KMS-11 (cell line): ENCODE measurements around the gene DTL.

ENCODE experiments used
- H2AFZ ChIP-seq: fragments of 200-600 bp; sonication (generic); 2 replicates; pipeline ENCODE4 v1.6.1; 2016; ENCODE audit warnings: antibody characterized with exemption, mixed run types, low read depth
- H3K27ac ChIP-seq: fragments of 200-600 bp; sonication (generic); 2 replicates; pipeline ENCODE4 v1.6.1; 2016; ENCODE audit warnings: mild to moderate bottlenecking, mixed run types
- H3K27me3 ChIP-seq: fragments of 200-600 bp; sonication (generic); 2 replicates; pipeline ENCODE4 v1.6.1; 2017; ENCODE audit warnings: mild to moderate bottlenecking, low read depth, mixed run types, moderate library complexity; ENCODE audit not compliant: insufficient read depth
- H3K36me3 ChIP-seq: fragments of 200-600 bp; sonication (generic); 2 replicates; pipeline ENCODE4 v1.6.1; 2017; ENCODE audit warnings: mild to moderate bottlenecking, mixed run types; ENCODE audit not compliant: insufficient read depth
- H3K4me1 ChIP-seq: fragments of 200-600 bp; sonication (generic); 2 replicates; pipeline ENCODE4 v1.6.1; 2016; ENCODE audit warnings: mild to moderate bottlenecking, low read depth, mixed run types; ENCODE audit not compliant: poor library complexity, severe bottlenecking
- H3K4me2 ChIP-seq: fragments of 200-600 bp; sonication (generic); 2 replicates; pipeline ENCODE4 v1.7.0; 2016; ENCODE audit warnings: mild to moderate bottlenecking, mixed run types
- H3K4me3 ChIP-seq: fragments of 200-600 bp; sonication (generic); IDR thresholded peaks from 2 replicates; pipeline ENCODE4 v1.6.1; 2017; ENCODE audit warnings: low read depth, low read length, mixed read lengths; ENCODE audit not compliant: insufficient read depth
- H3K79me2 ChIP-seq: fragments of 200-600 bp; sonication (generic); 2 replicates; pipeline ENCODE4 v1.6.1; 2016; ENCODE audit warnings: low read depth, mixed run types; ENCODE audit not compliant: insufficient read depth
- H3K9ac ChIP-seq: fragments of 200-600 bp; sonication (generic); 2 replicates; pipeline ENCODE4 v1.6.1; 2016; ENCODE audit warnings: mild to moderate bottlenecking, mixed run types
- H4K20me1 ChIP-seq: fragments of 200-600 bp; sonication (generic); 2 replicates; pipeline ENCODE4 v1.6.1; 2016; ENCODE audit warnings: mild to moderate bottlenecking, mixed run types; ENCODE audit not compliant: insufficient read depth
- TF ChIP-seq, protein P1 (sequence below): fragments of 200-600 bp; sonication (generic); conservative IDR thresholded peaks from 2 replicates; pipeline ENCODE4 v1.6.1; 2017; ENCODE audit warnings: low read depth, mild to moderate bottlenecking, antibody characterized with exemption, low read length, moderate library complexity, mixed read lengths

The DTL gene

DNA sequence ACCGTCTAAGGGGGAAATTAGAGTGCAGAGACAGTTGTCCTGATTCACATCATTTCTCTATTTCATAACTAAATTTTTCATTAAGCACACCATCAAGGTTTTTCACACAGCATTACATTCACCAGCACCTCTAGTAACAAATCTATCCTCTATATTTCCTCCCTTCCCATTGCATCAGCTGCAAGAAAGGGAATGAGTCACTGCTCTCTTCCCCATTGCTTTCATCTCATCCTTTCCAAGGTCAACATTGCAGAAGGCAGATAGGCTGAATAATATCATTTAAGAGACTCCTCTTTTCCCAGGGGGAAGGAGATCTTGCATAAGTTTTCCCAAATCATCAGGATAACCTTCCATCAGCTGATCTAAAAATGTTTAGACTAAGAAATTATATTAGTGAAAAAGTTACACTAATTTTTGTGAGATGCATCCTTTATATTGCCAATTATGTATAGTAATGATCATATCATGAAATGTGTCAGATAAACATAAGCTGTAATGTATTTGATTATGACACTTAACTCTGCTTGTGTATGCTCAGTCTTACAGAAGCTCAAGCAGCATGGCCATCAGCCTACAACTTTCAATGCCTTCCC, 4.5 kb upstream of the DTL start:
- Histone ChIP-seq H3K79me2 (peaks cover 89% of the 10 kb centered on the region), H3K4me1 (peaks cover 37% of the 10 kb centered on the region), H3K4me2 (peak overlapping the region; percentile 3; the same call in 1 of the 2 replicates), H3K36me3 (no peaks in the 10 kb centered on the region), H3K27me3 (no peaks in the 10 kb centered on the region), H4K20me1 (peaks cover 15% of the 10 kb centered on the region), H3K27ac (no peak overlapping the region), H3K9ac (no peak overlapping the region), H2AFZ (no peak overlapping the region), H3K4me3 (no peak overlapping the region)
- TF ChIP-seq, protein P1, sequence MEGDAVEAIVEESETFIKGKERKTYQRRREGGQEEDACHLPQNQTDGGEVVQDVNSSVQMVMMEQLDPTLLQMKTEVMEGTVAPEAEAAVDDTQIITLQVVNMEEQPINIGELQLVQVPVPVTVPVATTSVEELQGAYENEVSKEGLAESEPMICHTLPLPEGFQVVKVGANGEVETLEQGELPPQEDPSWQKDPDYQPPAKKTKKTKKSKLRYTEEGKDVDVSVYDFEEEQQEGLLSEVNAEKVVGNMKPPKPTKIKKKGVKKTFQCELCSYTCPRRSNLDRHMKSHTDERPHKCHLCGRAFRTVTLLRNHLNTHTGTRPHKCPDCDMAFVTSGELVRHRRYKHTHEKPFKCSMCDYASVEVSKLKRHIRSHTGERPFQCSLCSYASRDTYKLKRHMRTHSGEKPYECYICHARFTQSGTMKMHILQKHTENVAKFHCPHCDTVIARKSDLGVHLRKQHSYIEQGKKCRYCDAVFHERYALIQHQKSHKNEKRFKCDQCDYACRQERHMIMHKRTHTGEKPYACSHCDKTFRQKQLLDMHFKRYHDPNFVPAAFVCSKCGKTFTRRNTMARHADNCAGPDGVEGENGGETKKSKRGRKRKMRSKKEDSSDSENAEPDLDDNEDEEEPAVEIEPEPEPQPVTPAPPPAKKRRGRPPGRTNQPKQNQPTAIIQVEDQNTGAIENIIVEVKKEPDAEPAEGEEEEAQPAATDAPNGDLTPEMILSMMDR = no peak

DNA sequence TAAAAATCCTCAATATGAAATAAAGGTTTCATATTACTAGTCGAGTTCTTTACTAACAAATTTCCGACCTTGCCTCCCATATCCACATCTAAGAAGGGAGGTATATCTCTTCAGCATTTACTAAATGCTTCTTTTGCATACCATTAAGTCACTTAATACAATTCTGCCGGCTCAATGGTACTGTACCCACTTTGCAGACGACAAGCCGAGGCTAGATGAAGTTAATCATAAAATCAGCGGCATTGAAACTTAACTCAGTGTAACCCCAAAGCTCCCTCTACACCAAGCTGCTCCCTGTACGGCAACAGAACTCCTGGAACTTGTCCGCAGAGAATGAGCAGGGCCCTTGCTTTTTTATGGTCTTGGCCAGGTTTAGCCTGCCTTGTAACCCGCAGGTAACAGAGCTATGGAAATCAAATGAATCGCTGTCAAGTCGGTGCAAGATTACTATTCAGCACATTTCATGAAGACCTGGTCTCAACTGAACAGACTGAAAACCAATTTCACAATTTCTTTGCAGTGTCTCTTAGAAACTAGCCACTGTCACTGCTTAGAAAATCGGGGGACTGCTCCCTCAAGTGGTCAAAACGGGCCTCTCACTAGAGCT, 929 bp upstream of the DTL start:
- peak overlapping the region; percentile 80; the same call in 1 of the 2 replicates for H3K9ac ChIP-seq
- TF ChIP-seq, protein P1 = no peak
- H4K20me1 ChIP-seq = peaks cover 18% of the 10 kb centered on the region
- peak overlapping the region; percentile 71 for H3K27ac ChIP-seq
- peak overlapping the region; percentile 73; the same call in 1 of the 2 replicates for H2AFZ ChIP-seq
- H3K4me2 ChIP-seq = peak overlapping the region; percentile 81
- peaks cover 66% of the 10 kb centered on the region for H3K4me1 ChIP-seq
- peak overlapping the region; percentile 99 for H3K4me3 ChIP-seq
- H3K79me2 ChIP-seq = peaks cover 89% of the 10 kb centered on the region
- no peaks in the 10 kb centered on the region; the same call in 1 of the 2 replicates for H3K36me3 ChIP-seq
- H3K27me3 ChIP-seq = no peaks in the 10 kb centered on the region

DNA sequence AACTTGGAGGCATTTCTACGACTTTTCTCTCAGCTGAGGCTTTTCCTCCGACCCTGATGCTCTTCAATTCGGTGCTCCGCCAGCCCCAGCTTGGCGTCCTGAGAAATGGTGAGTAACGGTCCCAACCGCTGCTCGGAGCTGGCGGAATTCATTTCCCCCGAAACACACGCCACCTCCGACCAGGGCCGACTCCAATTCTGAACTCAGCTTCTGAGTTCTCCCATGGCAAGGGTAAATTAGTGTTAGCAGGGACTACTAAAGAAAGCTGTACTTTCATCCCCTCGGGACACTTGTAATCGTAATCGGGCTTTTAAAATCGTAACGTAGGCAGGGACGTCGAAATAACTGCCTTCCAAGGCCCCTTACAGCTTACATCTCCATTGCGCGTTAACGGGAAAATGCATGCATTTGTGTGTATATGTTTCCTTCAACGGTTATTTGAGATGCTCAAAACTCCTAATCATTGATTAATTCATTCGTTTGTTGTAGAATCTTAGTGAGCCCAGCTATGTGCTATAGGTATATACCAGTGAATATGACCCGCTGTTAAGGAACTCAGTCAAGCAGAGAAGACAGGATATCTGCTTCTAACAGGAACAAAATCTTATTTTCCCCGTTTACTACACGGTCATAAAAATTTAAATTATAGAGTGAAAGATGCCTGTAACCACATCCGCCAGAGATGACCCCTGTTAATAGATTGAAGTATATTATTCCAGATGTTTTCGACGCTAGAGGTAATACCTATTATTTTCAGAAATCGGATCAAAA, 472 bp downstream of the DTL start:
- Histone ChIP-seq H3K27me3 (no peaks in the 10 kb centered on the region), H3K4me2 (peak overlapping the region; percentile 77), H3K36me3 (no peaks in the 10 kb centered on the region; the same call in 1 of the 2 replicates), H3K4me3 (peak overlapping the region; percentile 96), H3K4me1 (peaks cover 75% of the 10 kb centered on the region), H3K27ac (peak overlapping the region; percentile 71), H3K9ac (peak overlapping the region; percentile 80), H4K20me1 (peaks cover 25% of the 10 kb centered on the region), H3K79me2 (peaks cover 88% of the 10 kb centered on the region), H2AFZ (peak overlapping the region; percentile 70)
- TF ChIP-seq, protein P1 = no peak

DNA sequence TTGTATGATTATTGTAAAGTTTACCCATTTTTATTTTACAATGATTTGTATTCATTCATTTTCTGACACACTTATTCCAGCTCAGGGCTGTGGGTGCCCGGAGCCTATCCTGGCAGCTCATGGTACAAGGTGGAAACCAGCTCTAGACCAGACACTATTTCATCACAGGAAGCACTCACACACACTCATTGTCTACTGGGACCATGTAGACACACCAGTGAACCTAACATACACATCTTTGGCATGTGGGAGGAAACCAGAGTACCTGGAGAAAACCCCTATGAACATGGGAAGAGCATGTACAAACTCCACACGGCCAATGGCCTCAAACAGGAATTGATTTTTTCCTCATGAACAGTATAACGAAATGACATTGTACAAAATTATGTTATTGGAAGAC, 2.4 kb downstream of the DTL start:
- TF ChIP-seq, protein P1 = no peak
- H3K4me3 ChIP-seq = no peak overlapping the region
- H3K79me2 ChIP-seq = peaks cover 88% of the 10 kb centered on the region
- no peaks in the 10 kb centered on the region; the same call in 1 of the 2 replicates for H3K36me3 ChIP-seq
- H3K9ac ChIP-seq = no peak overlapping the region
- no peak overlapping the region for H2AFZ ChIP-seq
- no peaks in the 10 kb centered on the region for H3K27me3 ChIP-seq
- peak overlapping the region; percentile 77 for H3K4me2 ChIP-seq
- peaks cover 26% of the 10 kb centered on the region for H4K20me1 ChIP-seq
- H3K4me1 ChIP-seq = peaks cover 68% of the 10 kb centered on the region
- H3K27ac ChIP-seq = no peak overlapping the region
